NCI-H748 treated with DMSO at 0.1 percent for 48 hours (cell line): ENCODE data around the gene ABCC5.
A peak's percentile ranks its signal among the peaks of the same experiment; 100 is the strongest.
"Not testable (repeated sequence)": the region's sequence is repeated elsewhere in the genome, so short reads cannot be mapped to it uniquely, and the experiment has no call there.

ENCODE experiments used
- DNase-seq: peaks from one replicate; lab custom pipeline; 2025; lab: John Stamatoyannopoulos, UW

The ABCC5 gene

GRCh38 chr3:184017672-184018423, at the start of gene ABCC5:
Gene ABCC5, minus strand, starts transcription at chr3:184017884. Its CDS starts 3,492 bp downstream, at chr3:184014392.
- DNase-seq: peak; percentile 81

- no peak for DNase-seq
Observed at GRCh38 chr3:184066211-184066610, 48.5 kb upstream of the ABCC5 start.

GRCh38 chr3:184062637-184063036, 45.0 kb upstream of the ABCC5 start:
- no peak for DNase-seq

GRCh38 chr3:184059424-184059823, 41.7 kb upstream of the ABCC5 start:
- no peak for DNase-seq

- no peak for DNase-seq
Observed at GRCh38 chr3:184058029-184058428, 40.3 kb upstream of the ABCC5 start.

GRCh38 chr3:184052767-184053166, 35.1 kb upstream of the ABCC5 start, which contains the start of gene HTR3C:
Gene HTR3C, plus strand, starts transcription at chr3:184053047. Its CDS starts 34 bp downstream, at chr3:184053081.
- DNase-seq: no peak

GRCh38 chr3:184050217-184050847, 32.6 kb upstream of the ABCC5 start:
- DNase-seq: peak; percentile 0

- no peak for DNase-seq
Observed at GRCh38 chr3:184045995-184046394, 28.3 kb upstream of the ABCC5 start.

GRCh38 chr3:184042617-184043016, 24.9 kb upstream of the ABCC5 start:
- no peak for DNase-seq

- DNase-seq: no peak
Observed at GRCh38 chr3:184040010-184040409, 22.3 kb upstream of the ABCC5 start.

GRCh38 chr3:184039414-184039813, 21.7 kb upstream of the ABCC5 start:
- DNase-seq: no peak

GRCh38 chr3:184038307-184038706, 20.6 kb upstream of the ABCC5 start:
- not testable (repeated sequence) for DNase-seq

GRCh38 chr3:184037816-184038215, 20.1 kb upstream of the ABCC5 start:
- no peak for DNase-seq

GRCh38 chr3:184031187-184031792, 13.6 kb upstream of the ABCC5 start, which contains the start of gene HTR3D:
Gene HTR3D, plus strand, starts transcription at chr3:184031742. Its CDS starts 0 bp downstream, at chr3:184031742.
- DNase-seq: no peak

GRCh38 chr3:184030536-184030935, 12.9 kb upstream of the ABCC5 start:
- DNase-seq: no peak

GRCh38 chr3:184029443-184029842, 11.8 kb upstream of the ABCC5 start:
- DNase-seq: no peak

GRCh38 chr3:184028275-184028890, 10.7 kb upstream of the ABCC5 start:
- DNase-seq: not testable (repeated sequence)

GRCh38 chr3:184025256-184025655, 7.6 kb upstream of the ABCC5 start:
- not testable (repeated sequence) for DNase-seq

GRCh38 chr3:184022323-184022722, 4.6 kb upstream of the ABCC5 start:
- DNase-seq: no peak

GRCh38 chr3:184018424-184018973, 815 bp upstream of the ABCC5 start:
- no peak for DNase-seq

- DNase-seq: peak; percentile 29
Observed at GRCh38 chr3:184016811-184017671, 643 bp downstream of the ABCC5 start.
